Measurements from ENCODE around the gene TSPAN32.

Gene TSPAN32

DNA sequence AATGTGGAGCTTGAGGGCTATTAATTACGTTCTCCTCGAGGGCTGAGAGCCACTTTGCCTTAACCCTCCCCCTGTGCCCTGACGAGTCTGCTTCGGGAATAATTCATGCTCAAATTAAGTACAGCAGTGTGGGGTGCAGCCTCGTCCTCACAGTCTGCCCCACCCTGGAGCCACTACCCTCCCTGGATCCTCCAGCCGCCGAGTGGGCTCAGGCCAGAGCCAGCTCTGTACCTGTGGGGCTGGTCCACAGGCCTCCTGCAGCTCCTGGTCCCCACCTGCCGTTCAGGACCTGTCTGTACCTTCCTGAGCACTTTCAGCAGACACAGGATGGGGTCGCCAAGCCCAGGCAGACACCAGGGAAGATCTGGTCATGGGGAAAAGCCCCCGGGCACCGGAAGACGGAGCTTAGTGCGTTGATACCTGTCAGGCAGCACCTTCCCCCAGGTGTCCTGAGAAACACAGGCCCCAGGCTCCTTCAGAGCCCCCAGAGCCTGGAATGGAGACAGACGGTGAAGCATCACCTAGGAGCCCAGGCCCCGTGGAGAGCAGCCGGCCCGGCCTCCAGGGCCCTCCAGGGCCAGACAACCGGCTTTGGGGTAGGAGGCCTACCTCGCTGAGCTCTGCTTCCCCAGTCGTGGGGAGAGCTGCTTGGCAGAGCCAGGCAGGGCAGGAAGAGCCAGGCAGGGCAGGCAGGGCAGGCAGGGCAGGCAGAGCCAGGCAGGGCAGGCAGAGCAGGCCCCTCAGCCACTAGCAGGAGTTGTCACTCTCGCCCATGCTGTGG, 9.7 kb downstream of the TSPAN32 start:
- no peak for DNase-seq
- in situ Hi-C loops (cut with MboI; ENCODE audit: low pct_unique_long_range_greater_than_20kb, low sequenced_read_pairs): no loop called here

DNA sequence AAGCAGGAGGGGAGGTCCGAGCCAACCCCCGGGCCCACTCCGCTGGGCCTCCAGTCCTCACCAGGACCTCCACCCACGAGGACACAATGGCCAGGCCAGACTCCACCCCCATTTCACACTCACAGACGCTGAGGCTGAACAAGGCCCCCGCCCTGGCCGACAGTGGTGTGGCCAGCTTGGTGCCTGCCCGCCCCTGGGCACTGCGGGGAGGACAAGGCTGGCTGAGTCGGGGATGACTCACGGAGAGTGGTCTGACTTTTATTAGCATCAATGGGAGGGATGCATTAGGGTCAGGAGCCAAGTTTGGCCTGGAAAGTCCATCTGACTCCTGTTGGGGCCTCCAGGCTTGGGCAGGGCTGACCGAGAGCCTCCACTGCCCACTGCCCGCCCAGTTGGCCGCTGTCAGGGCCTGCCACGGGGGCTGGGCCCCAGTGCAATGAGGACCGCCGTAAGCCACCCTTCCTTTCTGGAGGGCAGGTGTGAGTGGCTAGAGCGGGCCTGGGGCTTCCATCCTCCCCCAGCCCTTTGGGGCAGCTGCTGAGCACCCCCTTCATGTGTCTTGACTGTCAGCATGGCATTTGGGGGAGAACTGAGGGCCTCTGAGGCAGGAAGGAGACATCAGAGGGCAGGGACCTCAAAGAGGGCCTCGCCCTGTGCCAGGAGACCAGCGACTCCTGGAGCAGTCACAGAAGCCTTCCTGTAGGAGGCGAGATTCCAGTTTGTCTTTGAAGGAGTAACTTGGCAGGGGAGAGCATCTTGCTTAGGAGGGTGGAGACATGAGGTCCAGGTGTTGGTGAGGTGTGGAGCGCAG, 10.6 kb downstream of the TSPAN32 start:
- in situ Hi-C loops (cut with MboI; ENCODE audit: low pct_unique_long_range_greater_than_20kb, low sequenced_read_pairs): no loop called here
- no peak for DNase-seq

DNA sequence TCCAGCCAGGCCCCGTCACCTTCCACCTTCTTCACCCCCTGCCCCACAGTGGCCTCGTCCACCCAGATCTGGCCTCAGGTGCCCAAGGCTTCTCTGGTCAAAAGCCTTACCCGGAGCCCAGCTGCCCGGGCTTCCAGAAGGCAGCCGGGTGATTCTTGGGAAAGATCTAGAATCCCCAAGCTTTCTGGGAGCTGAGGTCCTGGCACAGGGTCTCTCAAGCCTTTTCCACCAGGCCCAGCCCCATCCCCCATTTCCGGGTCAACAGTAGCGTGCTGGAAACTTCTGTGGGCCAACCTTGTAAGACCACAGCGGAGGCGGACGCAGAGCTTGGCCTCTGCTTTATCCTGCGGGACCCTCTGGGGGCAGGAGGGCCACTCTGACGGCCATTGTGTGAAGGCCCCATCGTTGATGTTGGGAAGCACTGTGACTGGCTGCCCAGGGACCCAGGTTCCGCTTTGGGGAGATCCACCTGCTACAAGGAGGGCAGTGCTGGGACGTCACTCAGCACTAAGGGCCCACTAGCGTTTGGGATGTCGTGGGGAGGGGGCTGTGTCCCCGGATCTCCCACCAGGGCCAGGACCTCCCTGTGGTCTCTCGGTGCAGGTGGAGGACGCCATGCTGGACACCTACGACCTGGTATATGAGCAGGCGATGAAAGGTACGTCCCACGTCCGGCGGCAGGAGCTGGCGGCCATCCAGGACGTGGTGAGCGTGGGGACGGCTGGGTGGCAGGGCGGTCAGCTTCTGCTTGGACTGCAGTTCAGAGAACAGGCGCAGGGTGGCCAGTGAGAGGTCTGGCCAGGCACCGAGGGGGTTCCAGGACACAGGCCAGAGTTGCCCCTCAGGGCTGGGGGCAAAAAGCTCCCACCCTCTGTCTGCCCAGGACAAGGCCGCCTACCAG, 11.5 kb downstream of the TSPAN32 start:
- no peak for DNase-seq
- in situ Hi-C loops (cut with MboI; ENCODE audit: low pct_unique_long_range_greater_than_20kb, low sequenced_read_pairs): no loop called here

DNA sequence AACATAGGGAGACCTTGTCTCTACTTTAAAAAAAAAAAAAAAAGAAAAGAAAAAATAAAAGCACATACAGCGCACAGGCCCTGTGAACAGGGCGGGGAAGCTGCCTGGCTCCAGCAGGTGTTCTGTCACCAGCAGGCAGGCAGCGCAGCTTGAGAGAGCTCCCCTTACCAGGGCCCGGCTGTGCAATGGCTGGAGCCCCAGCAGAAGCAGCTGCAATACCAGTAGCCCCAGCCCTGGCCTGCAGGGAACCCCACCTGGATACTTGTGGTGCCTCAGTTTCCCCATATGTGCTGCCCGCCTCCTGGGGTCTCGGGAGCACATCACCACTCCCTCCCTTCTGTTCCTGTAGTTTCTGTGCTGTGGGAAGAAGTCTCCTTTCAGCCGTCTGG, 12.3 kb downstream of the TSPAN32 start:
- in situ Hi-C loops (cut with MboI; ENCODE audit: low pct_unique_long_range_greater_than_20kb, low sequenced_read_pairs): no loop called here
- no peak for DNase-seq

DNA sequence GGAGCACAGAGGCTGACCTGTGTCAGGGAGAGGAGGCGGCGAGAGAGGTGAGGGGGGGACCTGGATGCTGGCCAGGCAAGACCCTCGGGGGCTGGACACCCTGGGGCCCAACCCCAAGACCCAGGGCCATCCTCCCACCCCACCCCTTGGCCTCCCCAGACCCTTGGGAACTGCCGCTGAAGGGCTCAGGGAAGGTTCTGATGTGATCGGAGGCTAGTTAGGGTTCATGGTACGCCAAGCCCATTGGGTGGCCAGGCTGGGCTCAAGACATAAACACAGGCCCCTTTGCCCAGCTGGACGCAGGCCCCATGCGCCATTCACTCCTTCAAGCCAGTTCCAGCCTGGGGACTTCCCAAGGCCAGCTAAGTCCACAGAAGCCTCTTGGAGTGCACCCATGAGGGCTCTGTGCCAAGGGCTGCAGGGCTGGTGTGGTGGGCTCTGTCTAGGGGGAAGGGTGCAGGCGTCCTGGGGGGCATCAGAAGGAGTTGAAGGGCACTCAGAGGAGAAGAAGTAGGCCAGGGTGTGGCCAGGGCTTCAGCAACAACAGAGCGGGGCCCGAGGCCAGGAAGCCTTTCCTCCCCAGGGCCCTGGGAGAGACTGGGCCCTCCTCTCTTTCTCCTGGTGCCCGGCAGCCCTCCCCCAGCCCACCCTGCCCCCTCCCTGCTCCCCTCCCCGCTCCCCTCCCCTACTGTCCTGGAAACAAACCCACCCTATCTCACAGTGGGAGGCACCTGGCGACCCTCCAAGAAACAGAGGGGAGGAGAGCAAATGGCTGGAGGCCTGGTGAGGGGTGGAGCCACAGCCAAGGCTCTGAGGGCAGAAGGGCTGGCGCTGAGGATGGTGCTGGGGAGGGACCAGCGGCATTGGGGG, 12.9 kb downstream of the TSPAN32 start:
- in situ Hi-C loops (cut with MboI; ENCODE audit: low pct_unique_long_range_greater_than_20kb, low sequenced_read_pairs): no loop called here
- DNase-seq: no peak

DNA sequence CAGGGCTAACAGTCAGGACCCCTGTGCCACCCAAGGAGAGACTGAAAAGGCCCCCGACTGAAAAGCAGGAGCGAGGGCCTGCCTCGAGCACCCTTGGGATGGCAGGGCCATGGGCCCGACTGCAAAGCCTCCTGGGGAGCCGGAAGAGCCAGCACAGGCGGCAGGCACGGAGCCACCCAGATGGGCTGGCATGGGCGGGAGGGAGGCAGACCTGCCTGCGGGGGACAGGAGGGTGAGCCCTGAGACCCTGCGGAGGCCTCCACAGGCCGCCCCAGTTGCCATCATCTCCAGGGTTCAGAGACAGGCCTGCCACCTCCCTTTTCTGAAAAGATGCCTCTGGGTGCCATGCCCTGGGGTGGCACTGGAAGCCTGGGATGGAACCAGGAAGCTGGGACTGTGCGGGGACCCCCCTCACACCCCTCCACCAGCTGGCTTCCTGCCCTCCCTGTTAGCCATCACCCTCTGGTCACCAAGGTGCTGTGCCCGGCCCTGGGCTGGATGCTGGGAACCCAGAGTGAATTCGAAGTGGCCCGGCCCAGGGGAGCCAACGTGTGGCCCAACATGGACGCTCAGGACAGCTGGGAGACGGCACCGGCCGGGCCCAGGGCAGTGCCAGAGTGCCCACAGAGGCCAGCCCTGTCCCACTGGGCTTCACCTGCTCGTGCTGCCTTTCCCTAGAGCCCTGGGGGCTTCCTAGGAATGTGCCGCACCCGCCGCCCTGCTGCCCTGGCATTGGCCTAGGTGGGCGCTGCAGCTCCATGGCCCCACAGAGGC, 13.8 kb downstream of the TSPAN32 start:
- no peak for DNase-seq
- in situ Hi-C loops (cut with MboI; ENCODE audit: low pct_unique_long_range_greater_than_20kb, low sequenced_read_pairs): no loop called here

DNA sequence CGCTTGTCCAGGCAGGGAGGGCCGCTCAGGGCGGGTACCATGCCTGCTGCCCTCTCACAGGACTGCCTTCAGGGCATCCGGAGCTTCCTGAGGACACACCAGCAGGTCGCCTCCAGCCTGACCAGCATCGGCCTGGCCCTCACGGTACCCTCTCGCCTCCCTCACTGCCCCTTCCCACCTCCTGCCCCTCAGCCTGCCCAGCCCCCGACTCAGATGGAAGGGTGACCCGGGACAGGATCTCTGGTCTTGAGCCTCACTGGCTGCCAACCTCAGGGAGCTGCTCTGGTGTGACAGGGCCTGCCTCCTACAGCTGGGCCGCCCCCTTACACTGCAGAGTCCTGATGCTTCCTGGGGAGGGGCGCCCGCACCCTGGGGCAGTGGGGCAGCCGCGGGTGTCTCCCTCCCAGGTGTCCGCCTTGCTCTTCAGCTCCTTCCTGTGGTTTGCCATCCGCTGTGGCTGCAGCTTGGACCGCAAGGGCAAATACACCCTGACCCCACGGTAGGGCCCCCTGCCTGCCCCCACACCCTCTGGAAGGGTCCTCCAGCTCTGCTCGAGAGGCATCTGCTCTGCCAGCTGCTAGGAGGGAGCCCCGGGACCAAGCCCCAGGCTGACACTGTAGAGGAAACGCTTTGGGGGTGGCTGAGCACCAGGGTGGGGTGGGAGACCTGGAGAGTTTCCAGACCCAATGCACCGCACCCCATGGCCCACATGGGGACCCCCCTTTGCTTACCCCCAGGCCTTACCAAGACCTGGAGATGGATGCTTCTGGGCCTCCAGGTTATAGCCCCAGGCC, 14.6 kb downstream of the TSPAN32 start:
- in situ Hi-C loops (cut with MboI; ENCODE audit: low pct_unique_long_range_greater_than_20kb, low sequenced_read_pairs): no loop called here
- no peak for DNase-seq

DNA sequence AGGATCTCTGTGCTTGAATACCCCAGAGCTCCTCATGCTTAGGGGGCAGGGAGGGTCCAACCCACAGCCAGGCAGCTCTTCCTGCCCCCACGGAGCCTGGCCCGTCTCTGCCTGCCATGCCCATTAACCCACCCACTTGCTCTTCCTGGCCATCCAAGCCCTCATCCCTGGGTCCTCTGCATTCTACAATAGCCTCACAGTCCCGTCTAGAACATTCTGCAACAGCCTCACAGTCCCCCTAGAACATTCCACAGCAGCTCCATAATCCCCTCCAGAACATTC, 15.1 kb downstream of the TSPAN32 start:
- in situ Hi-C loops (cut with MboI; ENCODE audit: low pct_unique_long_range_greater_than_20kb, low sequenced_read_pairs): no loop called here

DNA sequence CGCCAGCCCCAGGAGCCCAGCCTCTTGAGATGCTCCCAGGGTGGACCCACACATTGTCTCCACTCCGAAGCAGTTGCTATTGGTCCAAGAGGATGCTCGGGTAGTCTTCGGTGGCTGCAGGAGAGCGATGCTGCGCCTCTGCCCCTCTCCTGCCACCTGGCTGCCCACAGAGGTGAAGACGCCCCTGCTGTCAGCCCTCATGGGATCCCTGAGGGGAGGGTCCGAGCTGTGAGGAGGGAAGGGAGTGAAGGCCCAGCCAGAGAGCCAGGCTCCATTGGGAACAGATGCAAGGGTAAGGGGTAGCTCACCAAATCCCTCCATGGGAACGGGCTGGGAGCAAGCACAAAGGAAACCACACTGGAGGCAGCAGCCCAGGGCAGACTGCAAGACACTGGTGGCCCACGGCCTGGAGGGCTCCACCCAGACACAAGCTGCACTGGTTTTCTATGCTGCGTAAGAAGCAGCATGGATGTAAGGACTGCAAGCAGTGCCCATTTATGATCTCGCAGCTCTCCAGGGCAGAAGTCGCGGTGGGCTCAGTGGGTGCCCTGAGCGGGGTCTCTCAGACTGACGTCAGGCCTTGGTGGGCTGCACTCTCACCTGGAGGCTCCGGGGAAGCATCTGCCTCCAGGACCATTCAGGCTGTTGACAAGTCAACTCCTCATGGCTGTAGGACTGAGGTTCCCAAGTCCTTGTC, 15.7 kb downstream of the TSPAN32 start:
- in situ Hi-C loops (cut with MboI; ENCODE audit: low pct_unique_long_range_greater_than_20kb, low sequenced_read_pairs): no loop called here
- no peak for DNase-seq

More for the DNA sequence above, 15.1 kb downstream of the TSPAN32 start:
- DNase-seq: no peak

DNA sequence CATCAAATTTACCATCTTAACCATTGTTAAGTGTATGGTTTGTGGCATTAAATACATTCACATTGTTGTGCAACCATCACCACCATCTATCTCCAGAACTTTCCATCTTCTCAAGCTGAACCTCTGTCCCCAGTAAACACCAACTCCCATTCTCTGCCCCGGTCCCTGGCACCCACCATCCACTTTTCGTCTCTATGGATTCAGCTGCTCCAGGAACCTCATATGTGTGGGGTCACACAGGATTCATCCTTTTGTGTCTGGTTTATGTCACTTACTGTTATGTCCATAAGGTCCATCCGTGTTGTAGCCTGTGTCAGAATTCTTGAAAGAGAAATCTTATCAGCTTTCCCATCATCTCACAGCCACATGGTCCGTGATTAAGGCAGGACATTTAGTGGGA, 16.3 kb downstream of the TSPAN32 start:
- in situ Hi-C loops (cut with MboI; ENCODE audit: low pct_unique_long_range_greater_than_20kb, low sequenced_read_pairs): no loop called here
- no peak for DNase-seq

DNA sequence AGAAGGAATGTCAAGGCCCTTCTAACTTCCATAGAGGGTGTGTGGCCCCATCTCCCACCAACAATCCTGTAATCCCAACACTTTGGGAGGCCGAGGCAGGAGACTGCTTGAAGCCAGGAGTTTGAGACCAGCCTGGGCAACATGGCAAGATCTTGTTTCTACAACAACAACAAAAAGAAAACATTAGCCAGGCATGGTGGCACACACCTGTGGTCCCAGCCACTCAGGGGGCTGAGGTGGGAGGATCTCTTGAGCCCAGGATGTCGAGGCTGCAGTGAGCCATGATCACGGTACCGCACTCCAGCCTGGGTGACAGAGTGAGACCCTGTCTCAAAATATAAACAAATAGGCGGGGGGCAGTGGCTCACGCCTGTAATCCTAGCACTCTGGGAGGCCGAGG, 16.9 kb downstream of the TSPAN32 start:
- in situ Hi-C loops (cut with MboI; ENCODE audit: low pct_unique_long_range_greater_than_20kb, low sequenced_read_pairs): no loop called here
- no peak for DNase-seq

DNA sequence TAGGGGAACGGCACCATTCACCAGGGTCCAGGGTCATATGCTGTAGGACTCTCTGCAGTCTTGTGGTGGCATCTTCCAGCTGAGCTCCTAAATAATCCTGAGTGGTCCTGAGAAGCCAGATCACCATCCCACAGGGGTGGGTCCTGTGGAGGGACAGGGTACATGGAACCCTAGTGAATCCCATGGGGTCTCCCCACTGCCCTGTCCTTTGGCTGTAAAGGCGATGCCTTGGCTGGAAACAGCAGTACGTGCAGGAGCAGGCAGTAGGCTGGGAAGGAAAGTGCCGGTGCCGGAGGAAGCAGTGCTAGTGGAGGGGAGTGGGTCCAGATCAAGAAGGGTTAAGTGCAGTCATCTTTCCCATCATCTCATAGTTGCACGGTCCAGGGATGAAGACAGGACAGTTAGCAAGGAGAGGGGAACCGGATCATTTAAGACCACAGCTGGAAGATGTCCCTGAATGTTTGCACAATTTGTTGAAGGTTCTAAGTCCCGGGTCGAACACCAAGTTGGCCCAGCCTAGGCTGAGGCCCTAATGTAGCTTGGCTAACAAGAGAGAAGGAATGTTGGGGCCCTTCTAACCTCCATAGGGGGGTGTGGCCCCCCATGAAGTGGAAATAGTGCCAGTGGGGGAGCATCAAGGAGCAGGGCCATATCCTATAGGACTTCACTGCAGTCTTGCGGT, 18.1 kb downstream of the TSPAN32 start:
- no peak for DNase-seq
- in situ Hi-C loops (cut with MboI; ENCODE audit: low pct_unique_long_range_greater_than_20kb, low sequenced_read_pairs): no loop called here

DNA sequence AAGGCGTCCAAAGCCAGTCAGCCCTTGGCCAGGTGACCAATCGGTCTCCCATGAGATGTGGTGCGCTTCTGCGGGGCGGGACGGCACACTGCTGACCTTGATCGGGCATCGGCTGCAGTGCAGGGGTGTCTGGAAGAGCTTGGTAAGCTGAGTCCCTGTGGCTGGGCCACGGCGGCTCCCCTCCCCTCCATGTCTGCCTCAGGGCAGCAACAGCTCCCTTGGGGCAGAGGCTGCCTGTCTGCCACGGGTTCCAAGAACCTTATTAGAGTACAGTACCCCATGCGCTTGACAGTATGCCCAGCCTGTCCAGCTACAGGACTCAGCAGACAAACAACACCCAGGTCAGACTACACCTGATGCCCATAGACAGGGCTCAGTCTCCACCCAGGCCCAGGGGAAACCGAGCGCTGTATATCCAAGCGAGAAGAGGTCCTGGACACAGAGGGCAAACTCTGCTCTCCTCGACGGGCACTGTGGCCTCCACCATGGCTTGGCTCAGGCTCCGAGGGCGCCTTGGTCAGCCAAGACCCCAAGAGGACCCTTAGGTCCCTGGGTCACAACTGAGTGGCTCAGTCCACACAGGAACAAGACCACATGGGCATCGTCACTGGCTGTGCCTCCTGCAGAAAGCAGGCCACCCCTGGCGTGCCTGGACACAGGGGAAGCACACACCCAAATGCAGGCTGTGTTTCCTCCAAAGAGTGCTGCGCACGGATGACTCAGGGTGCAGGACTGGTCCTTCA, 18.9 kb downstream of the TSPAN32 start:
- no peak for DNase-seq
- in situ Hi-C loops (cut with MboI; ENCODE audit: low pct_unique_long_range_greater_than_20kb, low sequenced_read_pairs): no loop called here

DNA sequence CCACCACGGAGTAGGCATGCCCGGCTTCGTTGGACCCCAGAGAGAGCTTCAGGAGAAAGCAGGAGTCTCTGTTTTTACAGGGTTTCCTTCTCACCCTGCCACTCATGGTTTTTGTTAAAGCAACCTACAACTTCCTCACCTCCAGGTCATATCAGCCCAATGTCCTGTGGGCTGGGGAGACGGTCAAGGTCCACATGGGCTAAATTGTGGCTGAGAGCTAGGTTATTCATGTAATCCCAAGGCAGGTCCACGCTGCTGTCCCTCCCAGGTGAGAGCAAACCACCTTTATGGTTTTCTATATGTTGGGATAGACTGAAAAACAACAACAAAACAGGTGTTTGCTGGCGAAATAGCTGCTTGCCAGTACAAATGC, 19.5 kb downstream of the TSPAN32 start:
- DNase-seq: no peak
- in situ Hi-C loops (cut with MboI; ENCODE audit: low pct_unique_long_range_greater_than_20kb, low sequenced_read_pairs): no loop called here

DNA sequence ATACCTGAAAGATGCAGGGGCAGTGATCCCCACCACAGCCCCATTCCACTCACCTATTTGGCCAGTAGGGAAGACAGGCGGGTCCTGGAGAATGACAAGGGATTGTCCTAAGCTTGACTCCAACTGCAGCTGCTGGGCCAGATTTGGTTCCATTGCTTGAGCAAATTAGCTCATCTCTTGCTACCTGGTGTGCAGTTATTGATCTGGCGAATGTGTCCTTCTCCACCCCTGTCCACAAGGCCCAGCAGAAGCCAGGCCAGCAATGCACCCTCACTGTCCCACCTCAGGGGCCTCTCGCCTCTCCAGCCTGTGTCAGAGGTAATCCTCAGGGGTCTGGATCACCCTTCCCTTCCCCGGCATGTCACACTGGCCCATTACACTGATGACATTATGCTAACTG, 23.3 kb downstream of the TSPAN32 start:
- in situ Hi-C loops (cut with MboI; ENCODE audit: low pct_unique_long_range_greater_than_20kb, low sequenced_read_pairs): no loop called here
- no peak for DNase-seq

DNA sequence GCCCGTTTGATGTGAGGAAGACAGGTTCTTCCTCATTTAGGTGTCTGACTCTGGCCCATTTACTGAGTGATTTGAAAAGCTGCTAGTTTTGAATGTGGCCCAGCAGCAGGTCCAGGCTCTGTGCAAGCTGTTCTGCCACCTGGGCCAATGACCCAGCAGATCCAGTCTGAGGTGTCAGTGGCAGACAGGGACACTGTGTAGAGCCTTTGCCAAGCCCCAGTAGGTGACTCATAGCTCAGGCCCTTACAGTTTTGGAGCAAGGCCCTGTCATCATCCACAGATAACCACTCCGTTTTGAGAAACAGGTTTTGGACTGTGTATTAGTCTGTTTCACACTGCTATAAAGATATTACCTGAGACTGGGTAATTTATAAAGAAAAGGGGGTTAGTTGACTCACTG, 23.9 kb downstream of the TSPAN32 start:
- in situ Hi-C loops (cut with MboI; ENCODE audit: low pct_unique_long_range_greater_than_20kb, low sequenced_read_pairs): no loop called here
- DNase-seq: no peak
